Glutamatergic neuron (in vitro differentiated cells): Measurements from ENCODE around the gene BCL7A. TPM values are rescaled to one million over a fixed set of nuclear protein-coding genes. Genes with fewer than 3 reads are reported as not detected.

Source experiments
- DNase-seq: peaks from one replicate; pipeline ENCODE4 v3.0.0; 2022
- H3K27ac Mint-ChIP-seq: one replicate; pipeline ENCODE4 v1.8.0; 2020; ENCODE audit warnings: mild to moderate bottlenecking, mixed read lengths, inconsistent platforms; ENCODE audit not compliant: unreplicated experiment
- H3K27me3 Mint-ChIP-seq: one replicate; pipeline ENCODE4 v1.8.0; 2020; ENCODE audit warnings: mild to moderate bottlenecking, moderate library complexity, mixed read lengths, inconsistent platforms; ENCODE audit not compliant: unreplicated experiment
- H3K36me3 Mint-ChIP-seq: one replicate; pipeline ENCODE4 v1.8.0; 2020; ENCODE audit warnings: mild to moderate bottlenecking, mixed read lengths, inconsistent platforms; ENCODE audit not compliant: unreplicated experiment
- H3K4me1 Mint-ChIP-seq: one replicate; pipeline ENCODE4 v1.8.0; 2020; ENCODE audit warnings: mild to moderate bottlenecking, low read depth, mixed read lengths, inconsistent platforms; ENCODE audit not compliant: unreplicated experiment
- H3K4me3 Mint-ChIP-seq: one replicate; pipeline ENCODE4 v1.8.0; 2020; ENCODE audit warnings: mild to moderate bottlenecking, mixed read lengths, inconsistent platforms; ENCODE audit not compliant: unreplicated experiment
- H3K9me3 Mint-ChIP-seq: one replicate; pipeline ENCODE4 v1.8.0; 2020; ENCODE audit warnings: mild to moderate bottlenecking, moderate library complexity, mixed read lengths, inconsistent platforms; ENCODE audit not compliant: unreplicated experiment
- total RNA-seq: library from RNA; stranded (reverse); fragmentation: NEBNext Ultra II Directional; extraction: Animal tissue kit (Norgen Biotek cat#: 25700); gene quantifications from one replicate; pipeline ENCODE4 v1.2.1, GENCODE V29; 2021; ENCODE audit not compliant: unreplicated experiment
- TF ChIP-seq, protein P1 (sequence below): fragments of 200-600 bp; sonication (generic); IDR thresholded peaks from one replicate; pipeline ENCODE4 v1.5.0; 2021; ENCODE audit not compliant: partially characterized antibody, unreplicated experiment

The BCL7A gene
- total RNA-seq, 1 donor from 2014 or later, result 148 TPM

- peaks cover 7% of the 10 kb centered on the region for H3K27me3 Mint-ChIP-seq
- peaks cover 9% of the 10 kb centered on the region for H3K36me3 Mint-ChIP-seq
- peaks cover 9% of the 10 kb centered on the region for H3K9me3 Mint-ChIP-seq
- TF ChIP-seq, protein P1, sequence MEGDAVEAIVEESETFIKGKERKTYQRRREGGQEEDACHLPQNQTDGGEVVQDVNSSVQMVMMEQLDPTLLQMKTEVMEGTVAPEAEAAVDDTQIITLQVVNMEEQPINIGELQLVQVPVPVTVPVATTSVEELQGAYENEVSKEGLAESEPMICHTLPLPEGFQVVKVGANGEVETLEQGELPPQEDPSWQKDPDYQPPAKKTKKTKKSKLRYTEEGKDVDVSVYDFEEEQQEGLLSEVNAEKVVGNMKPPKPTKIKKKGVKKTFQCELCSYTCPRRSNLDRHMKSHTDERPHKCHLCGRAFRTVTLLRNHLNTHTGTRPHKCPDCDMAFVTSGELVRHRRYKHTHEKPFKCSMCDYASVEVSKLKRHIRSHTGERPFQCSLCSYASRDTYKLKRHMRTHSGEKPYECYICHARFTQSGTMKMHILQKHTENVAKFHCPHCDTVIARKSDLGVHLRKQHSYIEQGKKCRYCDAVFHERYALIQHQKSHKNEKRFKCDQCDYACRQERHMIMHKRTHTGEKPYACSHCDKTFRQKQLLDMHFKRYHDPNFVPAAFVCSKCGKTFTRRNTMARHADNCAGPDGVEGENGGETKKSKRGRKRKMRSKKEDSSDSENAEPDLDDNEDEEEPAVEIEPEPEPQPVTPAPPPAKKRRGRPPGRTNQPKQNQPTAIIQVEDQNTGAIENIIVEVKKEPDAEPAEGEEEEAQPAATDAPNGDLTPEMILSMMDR, result no peak
- no peak overlapping the region for H3K27ac Mint-ChIP-seq
- DNase-seq, result no peak
- H3K4me1 Mint-ChIP-seq, result peaks cover 22% of the 10 kb centered on the region
- no peak overlapping the region for H3K4me3 Mint-ChIP-seq
These were observed 11.9 kb upstream of the BCL7A start for GRCh38 chr12:122009741-122010140.

GRCh38 chr12:122012184-122012583, 9.5 kb upstream of the BCL7A start:
- H3K4me3 Mint-ChIP-seq, result no peak overlapping the region
- H3K9me3 Mint-ChIP-seq, result peaks cover 9% of the 10 kb centered on the region

GRCh38 chr12:122013136-122013535, 8.5 kb upstream of the BCL7A start:
- TF ChIP-seq, protein P1, result no peak

More at GRCh38 chr12:122012184-122012583, 9.5 kb upstream of the BCL7A start:
- Mint-ChIP-seq H3K27me3 (peaks cover 7% of the 10 kb centered on the region), H3K27ac (no peak overlapping the region), H3K36me3 (peaks cover 9% of the 10 kb centered on the region), H3K4me1 (peaks cover 21% of the 10 kb centered on the region)
- DNase-seq, result no peak
- TF ChIP-seq, protein P1, result no peak

DNA sequence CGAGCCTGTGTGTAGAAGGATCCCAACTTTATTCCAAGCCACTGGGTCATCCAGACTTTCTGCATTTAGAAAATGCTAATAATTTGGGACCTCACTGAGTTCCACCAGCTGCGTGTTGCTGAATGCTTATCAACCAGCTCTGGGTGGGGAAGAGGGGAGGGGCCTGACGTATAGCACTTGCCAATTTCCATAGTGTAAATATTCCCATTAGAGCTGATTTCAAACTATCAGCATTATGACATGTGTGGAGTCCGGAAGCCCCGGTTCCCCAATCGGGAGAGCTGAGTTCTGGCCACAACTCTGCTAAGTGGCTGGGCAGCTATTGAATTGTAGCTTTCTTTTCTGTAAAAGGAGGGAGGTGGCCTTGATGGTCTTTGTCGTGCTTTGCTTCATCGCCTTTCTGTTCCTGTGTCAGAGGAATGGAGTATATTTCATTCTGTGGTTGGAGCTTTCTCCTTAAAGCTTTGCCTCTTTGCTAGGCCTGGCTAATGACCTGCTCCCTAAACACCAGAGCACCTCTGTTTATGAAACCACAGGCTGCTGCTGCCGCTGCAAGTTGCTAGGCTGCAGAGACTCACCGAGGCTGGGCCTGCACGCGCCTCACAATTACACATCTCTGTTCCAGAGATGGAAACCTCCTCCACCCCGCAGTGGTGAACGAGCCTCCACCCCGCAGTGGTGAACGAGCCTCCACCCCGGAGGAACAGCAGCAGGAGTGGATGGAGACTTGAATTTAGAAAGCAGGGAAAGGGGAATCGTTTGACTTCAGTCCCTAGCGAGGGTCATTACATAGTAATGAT, 7.7 kb upstream of the BCL7A start:
- H3K36me3 Mint-ChIP-seq, result peaks cover 17% of the 10 kb centered on the region
- H3K4me1 Mint-ChIP-seq, result peaks cover 14% of the 10 kb centered on the region
- H3K27ac Mint-ChIP-seq, result no peak overlapping the region
- peak; percentile 12 for DNase-seq
- TF ChIP-seq, protein P1, result no peak
- peaks cover 3% of the 10 kb centered on the region for H3K27me3 Mint-ChIP-seq
- H3K4me3 Mint-ChIP-seq, result no peak overlapping the region
- H3K9me3 Mint-ChIP-seq, result peaks cover 5% of the 10 kb centered on the region

More at GRCh38 chr12:122013136-122013535, 8.5 kb upstream of the BCL7A start:
- H3K27me3 Mint-ChIP-seq, result peaks cover 7% of the 10 kb centered on the region
- H3K36me3 Mint-ChIP-seq, result peaks cover 11% of the 10 kb centered on the region
- H3K4me3 Mint-ChIP-seq, result no peak overlapping the region
- DNase-seq, result no peak
- no peak overlapping the region for H3K27ac Mint-ChIP-seq
- peaks cover 19% of the 10 kb centered on the region for H3K4me1 Mint-ChIP-seq
- H3K9me3 Mint-ChIP-seq, result peaks cover 9% of the 10 kb centered on the region

DNA sequence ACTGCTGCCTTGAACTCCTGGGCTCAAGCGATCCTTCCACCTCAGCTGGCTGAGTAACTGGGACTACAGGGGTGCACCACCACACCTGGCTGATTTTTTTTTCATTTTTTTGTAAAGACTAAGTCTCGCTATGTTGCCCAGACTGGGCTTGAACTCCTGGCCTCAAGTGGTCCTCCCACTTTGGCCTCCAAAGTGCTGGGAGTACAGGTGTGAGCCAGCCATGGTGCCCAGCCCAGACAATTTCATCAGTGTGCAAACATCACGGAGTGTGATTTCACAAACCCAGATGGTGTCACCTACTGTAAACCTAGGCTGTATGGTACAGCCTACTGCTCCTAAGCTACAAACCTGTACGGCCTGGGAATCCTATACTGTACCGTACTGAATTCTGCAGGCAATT, 6.9 kb upstream of the BCL7A start:
- TF ChIP-seq, protein P1, result no peak
- Mint-ChIP-seq H3K9me3 (peaks cover 4% of the 10 kb centered on the region), H3K4me3 (no peak overlapping the region), H3K4me1 (peaks cover 13% of the 10 kb centered on the region), H3K27me3 (peaks cover 3% of the 10 kb centered on the region), H3K27ac (no peak overlapping the region), H3K36me3 (peaks cover 22% of the 10 kb centered on the region)
- peak; percentile 2 for DNase-seq
